ENCODE results near the gene LCN2. TPM values are rescaled to one million over a fixed set of nuclear protein-coding genes. Genes with fewer than 3 reads are reported as not detected.

Gene LCN2
- polyA plus RNA-seq, 3 donors, result 0.29 to 0.86 (median 0.79) TPM

DNA sequence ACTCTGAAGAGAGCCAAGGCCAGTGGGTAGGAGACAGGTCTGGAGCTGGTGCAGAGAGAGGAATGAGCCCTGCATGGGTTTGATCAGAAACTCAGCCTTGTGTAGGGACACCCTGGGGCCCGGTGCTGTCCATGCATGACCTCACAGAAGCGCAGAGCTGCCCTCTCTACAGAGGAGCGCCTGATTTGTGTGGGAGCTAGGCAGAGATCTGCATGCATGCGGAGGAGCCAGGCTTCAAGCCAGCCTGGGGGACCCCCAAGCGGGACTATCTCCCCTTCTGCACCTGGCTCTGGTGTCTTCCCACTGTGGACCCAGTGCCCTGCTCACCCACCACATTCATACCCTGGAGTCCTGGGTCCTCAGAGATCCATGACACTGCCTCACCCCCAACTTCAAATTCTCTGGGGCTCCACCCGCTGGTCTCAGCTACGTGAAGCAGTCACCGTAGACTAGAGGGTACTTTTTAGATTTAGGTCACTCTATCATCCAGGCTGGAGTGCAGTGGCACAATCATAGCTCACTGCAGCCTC, 2.6 kb upstream of the LCN2 start:
- DNase-seq (ENCODE audit: low read depth in 3 of 3, low spot score in 2 of 3), result no peak

DNA sequence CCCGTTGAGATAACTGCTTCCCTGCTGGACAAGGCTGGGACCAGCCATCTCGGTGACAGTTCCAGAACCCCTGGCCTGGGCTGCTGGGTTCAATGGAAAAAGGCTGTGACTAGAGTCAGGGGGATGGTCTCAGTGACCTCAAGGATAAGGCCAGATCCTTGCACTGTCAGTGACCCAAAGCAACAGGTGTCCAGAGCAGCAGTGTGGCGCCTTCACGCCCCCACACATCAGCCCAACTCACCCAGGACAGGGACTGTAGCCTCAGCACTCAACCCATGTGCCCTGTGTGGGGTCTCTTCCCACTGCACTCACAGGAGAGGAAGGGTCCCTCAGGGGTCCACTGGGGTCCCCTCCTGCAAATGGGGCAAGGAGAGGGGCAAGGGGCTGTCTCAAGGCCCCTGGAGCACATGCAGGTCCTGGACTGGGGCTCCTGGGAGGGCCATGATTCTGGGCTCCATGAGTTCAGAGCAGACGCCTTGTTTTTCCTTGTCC, 698 bp upstream of the LCN2 start:
- DNase-seq (ENCODE audit: low read depth in 3 of 3, low spot score in 2 of 3), result no peak

DNA sequence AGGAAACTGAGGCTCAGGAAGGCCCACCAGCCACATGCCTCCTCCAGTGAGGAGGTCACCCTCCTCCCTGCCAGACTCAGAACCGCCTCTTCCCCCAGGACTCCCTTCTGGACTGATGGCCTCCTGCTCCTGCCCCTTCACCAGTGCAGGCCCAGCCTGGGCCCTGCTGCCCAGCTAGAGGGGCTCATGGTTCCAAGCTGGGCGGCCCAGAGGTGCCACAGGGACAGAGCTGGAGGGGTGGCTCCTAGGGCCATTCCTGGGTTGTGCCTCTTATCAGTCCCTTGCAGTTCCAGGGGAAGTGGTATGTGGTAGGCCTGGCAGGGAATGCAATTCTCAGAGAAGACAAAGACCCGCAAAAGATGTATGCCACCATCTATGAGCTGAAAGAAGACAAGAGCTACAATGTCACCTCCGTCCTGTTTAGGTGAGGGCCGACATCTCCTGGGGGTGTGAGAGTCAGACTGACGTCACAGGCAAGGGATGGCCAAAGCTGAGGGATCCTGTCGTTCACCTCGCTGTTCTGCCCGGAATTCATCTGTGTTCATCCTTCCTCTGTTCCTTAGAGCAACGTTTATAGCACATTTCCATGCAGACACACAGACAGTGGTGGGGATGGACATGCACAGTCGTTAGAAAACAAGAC, 819 bp downstream of the LCN2 start:
- no peak for DNase-seq (ENCODE audit: low read depth in 3 of 3, low spot score in 2 of 3)

DNA sequence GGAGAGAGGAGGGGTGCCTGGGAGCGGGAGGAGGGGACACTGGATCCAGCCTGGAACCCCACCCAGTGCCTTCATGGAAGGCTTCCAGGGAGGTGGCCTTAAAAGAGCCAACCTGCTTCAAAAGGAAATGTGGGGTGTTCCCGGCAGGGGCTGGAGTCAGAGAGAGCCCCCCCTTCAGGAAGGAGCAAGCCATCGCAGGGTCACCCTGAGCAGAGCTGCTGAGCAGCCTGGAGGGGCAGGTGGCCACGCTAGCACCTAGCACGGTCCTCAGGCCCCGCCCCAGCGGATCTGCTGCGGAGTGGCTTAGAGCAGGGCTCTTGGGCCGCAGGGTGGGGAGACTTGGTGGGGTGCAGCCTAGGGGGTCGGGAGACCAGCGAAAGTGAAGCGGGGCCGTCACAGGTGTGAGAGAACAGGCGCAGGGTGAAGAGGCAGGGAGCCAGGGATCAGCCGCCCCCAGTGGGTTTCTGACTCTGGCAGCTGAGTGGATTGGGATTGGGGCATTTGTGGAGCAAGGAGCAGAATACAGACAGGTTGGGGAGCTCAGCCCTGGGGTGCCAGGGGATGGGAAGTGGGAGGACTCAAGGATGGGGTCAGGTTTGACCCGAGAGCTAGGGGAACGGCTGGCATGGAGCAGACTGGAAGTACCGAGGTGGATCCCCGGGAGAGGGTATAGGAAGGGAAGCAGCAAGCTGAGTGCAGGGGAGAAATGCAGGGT, 1.5 kb downstream of the LCN2 start:
- no peak for DNase-seq (ENCODE audit: low read depth in 3 of 3, low spot score in 2 of 3)

DNA sequence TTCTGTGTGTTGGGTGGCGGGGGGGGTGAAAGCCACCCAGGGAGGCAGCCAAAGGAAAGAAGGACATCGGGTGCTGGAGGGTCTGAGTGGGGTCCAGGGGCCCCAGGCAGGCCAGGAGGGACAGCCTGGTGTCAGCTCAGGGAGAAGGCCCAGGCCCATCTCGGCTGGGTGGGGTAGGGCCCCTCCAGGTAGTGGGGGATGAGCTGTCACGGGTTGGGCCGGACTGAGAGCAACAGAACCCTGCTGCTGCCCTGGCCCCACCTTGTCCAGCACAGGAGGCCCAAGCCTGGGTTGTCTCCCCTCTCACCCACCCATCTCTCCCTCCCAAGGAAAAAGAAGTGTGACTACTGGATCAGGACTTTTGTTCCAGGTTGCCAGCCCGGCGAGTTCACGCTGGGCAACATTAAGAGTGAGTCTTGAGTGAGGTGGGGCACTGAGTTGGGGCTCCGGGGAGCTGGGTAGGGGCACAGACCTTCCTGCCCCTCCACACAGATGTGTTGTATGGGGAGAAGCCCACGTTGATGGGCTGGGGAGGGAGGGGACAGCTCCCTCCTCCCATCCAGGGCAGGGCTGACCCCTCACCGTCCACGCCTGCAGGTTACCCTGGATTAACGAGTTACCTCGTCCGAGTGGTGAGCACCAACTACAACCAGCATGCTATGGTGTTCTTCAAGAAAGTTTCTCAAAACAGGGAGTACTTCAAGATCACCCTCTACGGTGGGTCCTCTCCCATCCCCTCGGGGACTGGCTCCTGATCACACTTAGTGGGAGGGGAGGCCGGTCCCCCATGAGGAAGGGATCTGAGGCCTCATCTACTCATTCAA, 2.3 kb downstream of the LCN2 start:
- DNase-seq (ENCODE audit: low read depth in 3 of 3, low spot score in 2 of 3), result no peak

DNA sequence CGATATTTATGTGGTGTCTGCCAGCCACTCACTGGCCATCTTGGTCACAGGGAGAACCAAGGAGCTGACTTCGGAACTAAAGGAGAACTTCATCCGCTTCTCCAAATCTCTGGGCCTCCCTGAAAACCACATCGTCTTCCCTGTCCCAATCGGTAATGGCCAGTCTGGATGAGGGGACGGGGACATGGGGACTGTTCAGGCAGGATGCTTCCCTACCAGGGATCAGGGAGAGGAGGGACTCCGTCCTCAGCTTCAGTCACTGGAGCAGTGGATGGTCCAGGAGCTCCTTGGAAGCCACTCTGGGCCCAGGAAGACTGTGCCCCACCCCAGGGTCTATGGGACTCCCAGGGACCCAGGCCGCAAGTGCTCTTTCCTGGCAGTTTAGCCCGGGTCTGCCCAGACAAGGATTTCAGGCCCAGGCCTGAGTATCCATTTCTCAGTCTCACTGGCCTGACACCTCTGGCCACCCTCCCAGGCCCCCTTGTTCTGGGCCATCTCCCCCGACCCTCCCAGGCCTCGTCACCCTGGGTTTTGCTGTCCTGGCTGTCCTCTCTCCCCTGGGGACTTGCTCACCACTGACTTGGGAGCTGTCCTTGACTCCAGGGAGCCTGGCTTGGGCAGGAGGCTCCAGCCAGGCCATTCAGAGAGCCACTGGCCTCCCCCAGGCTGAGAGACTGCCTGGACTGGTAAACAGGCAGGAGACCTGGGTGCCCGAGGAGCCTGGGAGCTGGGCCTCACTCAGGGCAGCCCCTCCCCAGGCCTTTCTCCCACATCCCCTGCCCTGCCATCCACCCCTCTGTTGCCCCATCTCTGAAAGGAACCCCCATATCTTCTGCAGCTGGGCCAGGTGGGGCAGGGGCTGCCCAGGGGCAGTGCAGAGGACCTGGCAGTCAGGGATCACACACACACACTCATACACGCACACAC, 3.1 kb downstream of the LCN2 start:
- no peak for DNase-seq (ENCODE audit: low read depth in 3 of 3, low spot score in 2 of 3)

DNA sequence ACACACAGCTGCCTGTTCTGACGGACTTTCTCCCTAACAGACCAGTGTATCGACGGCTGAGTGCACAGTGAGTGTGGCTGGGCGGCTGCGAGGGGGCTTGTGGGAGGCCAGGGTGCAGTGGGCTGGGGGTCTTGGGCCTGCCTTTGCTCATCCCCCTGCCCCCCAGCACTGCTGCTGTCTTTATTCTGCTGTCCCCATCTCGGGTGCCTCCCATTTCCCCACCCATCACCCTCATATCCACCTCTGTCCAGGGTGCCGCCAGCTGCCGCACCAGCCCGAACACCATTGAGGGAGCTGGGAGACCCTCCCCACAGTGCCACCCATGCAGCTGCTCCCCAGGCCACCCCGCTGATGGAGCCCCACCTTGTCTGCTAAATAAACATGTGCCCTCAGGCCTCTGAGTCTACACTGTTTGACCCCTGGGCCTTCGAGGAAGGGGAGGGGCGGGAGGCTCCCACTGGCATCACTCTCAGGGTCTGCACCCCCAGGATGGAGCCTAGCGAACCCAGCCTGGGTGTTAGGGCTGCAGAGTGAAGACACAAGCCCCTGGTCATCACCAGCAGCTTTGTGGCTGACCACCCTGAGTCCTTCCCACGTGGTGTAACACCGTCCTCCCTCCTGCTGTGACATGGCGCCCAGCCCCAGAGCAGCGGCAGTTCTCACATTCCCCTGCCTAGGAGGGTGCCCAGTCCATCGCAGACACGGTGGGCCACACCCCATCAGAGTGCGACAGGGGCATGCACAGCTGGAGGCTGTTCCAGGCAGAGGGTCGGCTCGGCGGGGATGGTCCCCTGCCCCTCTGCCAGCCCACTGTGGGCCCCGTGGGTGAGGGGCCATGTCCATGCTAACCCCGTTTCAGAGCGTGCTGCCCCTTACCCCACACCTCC, 4.0 kb downstream of the LCN2 start:
- DNase-seq (ENCODE audit: low read depth in 3 of 3, low spot score in 2 of 3), result no peak

DNA sequence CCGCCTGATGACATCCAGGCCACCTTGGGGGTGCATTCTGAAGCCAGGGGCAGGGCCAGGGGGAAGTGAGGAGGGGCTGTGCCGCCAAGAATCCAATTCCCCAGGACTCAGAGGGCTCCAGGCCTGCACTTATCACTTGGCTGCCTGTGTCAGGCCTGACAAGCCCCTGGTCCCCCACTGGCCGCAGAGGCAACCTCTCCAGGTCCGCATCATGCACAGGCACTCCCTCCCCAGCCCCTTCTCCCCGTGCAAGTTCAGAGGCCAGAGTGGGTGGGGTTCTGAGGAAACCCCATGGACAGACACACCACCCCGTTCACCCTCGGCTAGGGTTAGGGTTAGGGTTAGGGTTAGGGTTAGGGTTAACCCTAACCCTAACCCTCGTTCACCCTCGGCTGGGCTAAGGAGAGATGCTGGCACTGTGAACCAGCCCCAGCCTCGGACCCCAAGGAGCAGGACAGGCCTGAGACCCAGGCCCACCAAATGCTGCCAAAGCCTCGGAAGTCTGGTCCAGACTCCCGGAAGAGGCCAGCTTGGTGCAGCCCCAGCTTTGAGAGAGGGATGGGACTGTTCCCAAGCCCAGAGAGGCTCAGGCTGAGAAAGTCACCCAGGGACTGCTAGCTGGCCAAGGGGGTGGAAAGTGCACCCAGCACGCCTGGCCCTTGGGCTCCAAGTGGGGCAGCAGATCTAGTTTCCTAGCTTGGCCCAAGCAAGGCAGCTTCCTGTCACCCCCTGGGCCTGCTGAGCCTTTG, 4.9 kb downstream of the LCN2 start:
- no peak for DNase-seq (ENCODE audit: low read depth in 3 of 3, low spot score in 2 of 3)

DNA sequence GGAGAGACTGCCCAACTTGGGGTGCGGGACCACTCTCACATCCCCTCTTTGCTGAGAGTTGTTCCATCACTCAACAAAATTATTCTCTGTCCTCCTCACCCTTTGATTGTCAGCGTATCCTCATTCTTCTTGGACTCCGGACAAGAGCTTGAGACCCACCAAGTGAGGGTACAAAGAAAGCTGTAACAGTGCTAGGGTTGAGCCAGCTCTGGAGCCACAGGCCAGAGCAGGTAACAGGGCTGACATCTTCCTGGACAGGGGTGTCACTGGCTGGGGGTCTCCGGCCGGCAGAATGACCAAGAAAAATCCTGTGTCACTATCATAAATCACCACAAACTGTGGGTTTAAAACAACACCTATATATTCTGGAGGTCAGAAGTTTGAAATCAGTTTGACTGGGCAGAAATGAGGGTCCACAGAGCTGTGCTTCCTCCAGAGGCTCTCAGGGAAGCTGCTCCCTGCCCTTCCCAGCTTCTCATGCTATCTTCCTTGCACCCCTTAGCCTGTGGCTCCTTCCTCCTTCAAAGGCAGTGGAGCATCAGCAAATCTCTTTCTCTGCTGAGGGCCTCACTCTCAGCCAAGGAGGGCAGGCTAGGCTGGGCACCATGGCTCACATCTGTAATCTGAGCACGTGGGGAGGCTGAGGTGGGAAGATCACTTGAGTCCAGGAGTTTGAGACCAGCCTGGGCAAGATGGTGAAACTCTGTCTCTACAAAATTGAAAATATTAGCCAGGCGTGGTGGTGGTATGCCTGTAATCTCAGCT, 6.7 kb downstream of the LCN2 start:
- no peak for DNase-seq (ENCODE audit: low read depth in 3 of 3, low spot score in 2 of 3)

DNA sequence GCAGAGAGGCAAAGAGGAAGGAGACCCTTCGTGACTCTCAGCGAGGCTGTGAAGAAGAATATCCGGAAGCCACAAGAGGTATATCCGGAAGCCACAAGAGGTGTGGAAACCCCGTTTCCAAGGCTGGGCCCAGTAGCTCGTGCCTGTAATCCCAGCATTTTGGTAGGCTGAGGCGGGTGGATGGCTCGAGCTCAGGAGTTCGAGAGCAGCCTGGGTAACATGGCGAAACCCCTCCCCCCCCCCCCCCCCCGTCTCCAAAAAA, 10.2 kb downstream of the LCN2 start:
- DNase-seq (ENCODE audit: low read depth in 3 of 3, low spot score in 2 of 3), result no peak

DNA sequence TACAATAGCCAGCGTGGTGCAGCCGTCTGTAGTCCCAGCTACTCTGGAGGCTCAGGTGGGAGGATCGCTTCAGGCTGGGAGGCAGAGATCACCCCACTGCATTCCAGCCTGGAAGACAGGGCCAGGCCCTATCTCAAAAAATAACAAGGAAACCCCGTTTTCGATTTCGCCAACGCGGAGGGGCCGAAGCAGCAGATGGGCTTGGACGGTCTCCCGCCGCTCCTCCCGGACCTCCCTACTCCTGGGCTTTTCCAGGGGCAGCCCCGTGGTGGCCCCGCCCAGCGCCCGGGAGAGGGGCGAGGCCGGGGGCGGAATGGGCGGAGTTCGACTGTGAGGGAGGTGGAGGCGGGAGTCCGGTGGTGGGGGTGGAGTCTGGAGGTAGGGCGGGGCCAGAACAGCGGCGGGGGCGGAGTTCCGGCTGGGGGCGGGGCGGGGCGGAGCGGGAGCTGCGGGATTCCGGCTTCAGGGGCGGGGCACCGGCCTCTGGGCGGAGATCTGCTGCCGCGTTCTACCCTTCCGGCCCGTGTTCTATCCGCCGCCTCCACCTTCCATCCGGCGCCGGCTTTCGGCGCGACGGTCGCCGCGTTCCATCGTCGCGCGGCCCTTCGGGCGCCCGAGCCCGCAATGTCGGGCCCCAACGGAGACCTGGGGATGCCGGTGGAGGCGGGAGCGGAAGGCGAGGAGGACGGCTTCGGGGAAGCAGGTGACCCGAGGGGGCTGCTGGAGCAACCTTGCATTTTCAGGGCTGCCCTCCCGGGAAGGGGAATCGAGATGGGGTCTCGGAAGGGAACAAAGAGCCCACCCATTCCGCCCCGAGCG, 10.7 kb downstream of the LCN2 start, which contains the start of gene BBLN:
Gene BBLN, plus strand, starts transcription at position 482 of the 819 bp plus-strand sequence. Its CDS starts 143 bp downstream, at position 625.
- DNase-seq (ENCODE audit: low read depth in 3 of 3, low spot score in 2 of 3), result peak; percentile 72 to 89 (median 78)

DNA sequence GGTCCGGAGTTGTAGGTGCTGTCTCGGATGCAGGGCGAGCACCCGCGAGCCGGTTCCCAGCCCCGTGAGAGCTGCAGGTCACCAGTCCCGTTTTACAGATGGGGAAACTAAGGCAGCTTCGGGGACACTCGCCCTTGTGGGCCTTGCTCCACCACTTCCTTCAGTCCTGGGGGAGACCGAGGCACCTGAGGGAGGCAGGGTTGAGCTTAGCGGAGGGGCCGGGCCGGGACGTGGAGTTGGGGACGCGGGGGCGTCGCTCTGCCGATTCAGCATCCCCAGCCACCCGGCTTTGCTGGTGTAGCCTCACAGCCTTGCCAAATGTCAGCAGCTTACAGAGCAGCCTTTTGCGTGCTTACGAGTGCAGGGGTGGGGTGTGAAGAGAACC, 11.3 kb downstream of the LCN2 start:
- DNase-seq (ENCODE audit: low read depth in 3 of 3, low spot score in 2 of 3), result no peak

DNA sequence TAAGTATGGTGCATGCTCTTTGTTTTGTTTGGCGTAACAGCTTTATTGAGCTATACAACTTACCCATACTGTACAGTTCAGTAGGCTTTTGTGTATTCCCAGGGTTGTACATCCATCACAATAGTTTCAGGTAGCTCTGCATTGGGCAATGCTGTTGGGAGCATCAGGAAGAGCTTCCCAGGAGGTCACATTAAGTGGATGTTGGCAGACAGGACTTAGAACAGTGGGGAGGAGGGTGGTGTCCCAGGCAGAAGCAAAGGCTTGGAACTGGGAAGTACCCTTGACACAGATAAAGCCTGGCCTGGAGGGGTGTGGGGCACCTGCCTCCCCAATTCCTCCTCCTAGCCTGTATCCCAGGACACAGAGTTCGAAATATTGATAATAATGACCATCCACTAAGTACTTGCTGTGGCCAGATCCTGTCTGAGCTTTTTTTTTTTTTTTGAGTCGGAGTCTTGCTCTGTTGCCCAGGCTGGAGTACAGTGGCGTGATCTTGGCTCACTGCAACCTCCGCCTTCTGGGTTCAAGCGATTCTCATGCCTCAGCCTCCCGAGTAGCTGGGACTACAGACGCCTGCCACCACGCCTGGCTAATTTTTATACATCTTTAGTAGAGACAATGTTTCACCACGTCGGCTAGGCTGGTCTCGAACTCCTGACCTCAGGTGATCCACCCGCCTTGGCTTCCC, 12.1 kb downstream of the LCN2 start:
- DNase-seq (ENCODE audit: low read depth in 3 of 3, low spot score in 2 of 3), result no peak

DNA sequence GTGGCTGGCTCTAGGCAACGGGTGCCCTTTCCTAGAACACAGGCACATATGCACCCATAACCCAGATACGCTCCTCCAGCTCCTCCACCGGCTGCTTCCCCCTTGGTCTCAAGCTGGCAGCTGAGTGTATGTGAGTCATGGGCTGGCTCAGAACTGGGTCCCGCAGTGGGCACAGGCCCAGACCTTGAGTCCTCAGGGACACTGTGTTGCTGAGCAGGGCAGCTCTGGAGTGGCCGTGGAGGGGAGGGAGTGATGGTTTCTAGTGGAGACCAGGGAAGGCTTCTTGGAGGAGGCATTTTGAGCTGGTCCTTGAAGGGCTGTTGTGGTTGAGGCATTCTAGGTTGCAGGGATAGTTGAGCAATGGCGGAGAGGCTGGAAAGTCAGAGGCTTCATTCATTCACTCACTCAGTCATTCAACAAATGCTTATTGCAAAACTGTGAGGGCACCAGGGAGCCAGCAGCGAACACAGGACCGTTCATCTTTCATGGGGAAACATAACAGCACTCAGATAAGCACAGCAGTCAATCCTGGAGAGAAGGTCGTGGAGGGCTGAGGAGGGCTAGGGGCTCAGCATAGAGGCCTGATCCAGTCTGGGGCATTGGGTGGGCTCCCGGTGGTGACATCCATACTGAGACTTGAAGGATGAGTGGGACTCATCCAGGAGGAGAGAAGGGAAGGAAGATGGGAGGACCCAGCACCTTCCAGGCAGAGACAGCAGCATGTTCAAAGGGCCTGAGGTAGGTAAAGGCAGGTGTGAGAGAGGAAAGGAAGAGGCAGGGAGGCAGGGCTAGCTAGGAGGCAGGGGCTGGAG, 13.2 kb downstream of the LCN2 start:
- no peak for DNase-seq (ENCODE audit: low read depth in 3 of 3, low spot score in 2 of 3)

DNA sequence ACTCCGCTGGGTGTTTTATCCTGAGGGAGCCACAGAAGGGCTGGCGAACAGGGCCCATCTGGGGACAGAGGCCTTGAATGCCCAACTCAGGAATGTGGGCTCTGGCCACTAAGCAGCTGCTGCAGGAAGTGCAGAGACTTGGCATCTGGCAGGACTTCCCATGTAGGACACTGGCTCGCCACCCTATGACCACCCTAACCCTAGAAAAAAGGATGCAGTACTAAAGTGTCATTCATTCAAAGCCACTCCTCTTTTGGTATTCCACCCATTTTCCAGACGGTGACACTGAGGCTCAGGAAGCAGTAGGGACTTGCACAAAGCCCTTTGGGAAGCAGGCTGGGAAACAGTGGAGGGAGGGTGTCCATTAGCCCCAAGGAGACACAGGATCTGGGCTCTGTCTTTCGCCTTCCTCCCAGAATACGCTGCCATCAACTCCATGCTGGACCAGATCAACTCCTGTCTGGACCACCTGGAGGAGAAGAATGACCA, 13.8 kb downstream of the LCN2 start:
- DNase-seq (ENCODE audit: low read depth in 3 of 3, low spot score in 2 of 3), result no peak

Measured in right renal cortex interstitium (tissue), 3 donors.